GM12864 (cell line): Measurements from ENCODE around the gene OGFOD3.
"Not testable (repeated sequence)": the region's sequence is repeated elsewhere in the genome, so short reads cannot be mapped to it uniquely, and the experiment has no call there.

ENCODE experiments used
- DNase-seq: peaks from one replicate; pipeline ENCODE4 v3.0.0-alpha.2; 2011; ENCODE audit warnings: low read depth
- H3K4me3 ChIP-seq: 2 replicates; pipeline ENCODE4 v1.5.1; 2011; ENCODE audit warnings: mild to moderate bottlenecking, low read depth, low read length, control low read depth
- CTCF ChIP-seq: IDR thresholded peaks from 2 replicates; pipeline ENCODE4 v1.5.1; 2011; ENCODE audit warnings: low read depth, mild to moderate bottlenecking, moderate library complexity, low read length, control low read depth, inconsistent platforms; ENCODE audit errors: missing control alignments

The OGFOD3 gene

GRCh38 chr17:82418001-82418986 lies at the start of gene OGFOD3, which contains the start of gene HEXD:
Gene OGFOD3 (minus strand): TSS chr17:82418586. CDS start chr17:82418485, 101 bp downstream.
Gene HEXD (plus strand): TSS chr17:82418347. CDS start chr17:82419800, 1,453 bp downstream.
- peak within 1 kb of the TSS; percentile 77 for H3K4me3 ChIP-seq
- no peak for TF ChIP-seq CTCF
- no peak for DNase-seq

- TF ChIP-seq CTCF: no peak
- H3K4me3 ChIP-seq: no peak overlapping the region
- DNase-seq: no peak
Measured at GRCh38 chr17:82465023-82465603, 46.7 kb upstream of the OGFOD3 start.

GRCh38 chr17:82464567-82464929 lies 46.2 kb upstream of the OGFOD3 start:
- TF ChIP-seq CTCF: no peak
- DNase-seq: no peak
- no peak overlapping the region for H3K4me3 ChIP-seq

GRCh38 chr17:82463925-82464566 lies 45.7 kb upstream of the OGFOD3 start:
- no peak for TF ChIP-seq CTCF
- DNase-seq: no peak
- H3K4me3 ChIP-seq: no peak overlapping the region

- TF ChIP-seq CTCF: no peak
- H3K4me3 ChIP-seq: no peak overlapping the region
- no peak for DNase-seq
Measured at GRCh38 chr17:82463391-82463790, 45.0 kb upstream of the OGFOD3 start.

GRCh38 chr17:82461827-82462524 lies 43.6 kb upstream of the OGFOD3 start:
- no peak overlapping the region for H3K4me3 ChIP-seq
- TF ChIP-seq CTCF: no peak
- DNase-seq: no peak

- not testable (repeated sequence) for DNase-seq, H3K4me3 ChIP-seq
Measured at GRCh38 chr17:82459936-82460335, 41.5 kb upstream of the OGFOD3 start.
